ENCODE measurements around the gene IDH2.

GRCh38 chr15:90126022-90126421, 23.8 kb upstream of the IDH2 start:
- TF ChIP-seq POLR2A (IDR thresholded peaks at IDR 0.05; ENCODE audit: low read length), result no peak
- no peak for TF ChIP-seq GATA1 (IDR thresholded peaks at IDR 0.05; ENCODE audit: low read depth, low read length)

Measured in erythroblast (primary cell).